ENCODE results near the gene ATXN7L2. TPM values are rescaled to one million over a fixed set of nuclear protein-coding genes. Genes with fewer than 3 reads are reported as not detected.

Gene ATXN7L2
- polyA plus RNA-seq, 2 of the 4 experiments (the other 2 are of a cell fraction): 0.97 to 2.2 TPM

GRCh38 chr1:109476825-109477224 is 6.9 kb upstream of the ATXN7L2 start:
- ChIA-PET CTCF (no interaction called here), POLR2A (no interaction called here)
- Histone ChIP-seq H3K4me1 (no peaks in the 10 kb centered on the region), H3K27ac (no peak overlapping the region), H3K9me3 (no peaks in the 10 kb centered on the region), H3K4me3 (no peak overlapping the region), H3K4me2 (no peak overlapping the region)
- TF ChIP-seq POLR2AphosphoS2 (conservative IDR thresholded peaks at IDR 0.05; ENCODE audit: low read length) (no peak), JUN (IDR thresholded peaks at IDR 0.05) (no peak), HDAC2 (IDR thresholded peaks at IDR 0.05) (no peak), ELK1 (IDR thresholded peaks at IDR 0.05; ENCODE audit: low read depth, low read length) (no peak), FOSL2 (IDR thresholded peaks at IDR 0.05) (no peak), FOSL2 (CRISPR knock-in tag; IDR thresholded peaks at IDR 0.05) (no peak), E2F6 (IDR thresholded peaks at IDR 0.05; ENCODE audit: borderline replicate concordance, low read depth) (no peak), KDM1A (IDR thresholded peaks at IDR 0.05; ENCODE audit: low read depth) (no peak), EHMT2 (IDR thresholded peaks at IDR 0.05; ENCODE audit: low read depth) (no peak), HOXA7 (CRISPR knock-in tag; IDR thresholded peaks at IDR 0.05) (no peak), JUNB (IDR thresholded peaks at IDR 0.05) (no peak), BCL3 (IDR thresholded peaks at IDR 0.05) (no peak), USF2 (IDR thresholded peaks at IDR 0.05) (no peak), FOSB (CRISPR knock-in tag; IDR thresholded peaks at IDR 0.05) (no peak), RNF2 (IDR thresholded peaks at IDR 0.05; ENCODE audit: borderline replicate concordance, low read depth) (no peak)
- DNase-seq (ENCODE audit: low read depth in 1 of 2, low spot score in 1 of 2): no peak
- no peak for ATAC-seq
- 59% methylated on average over 8 of the region's 8 CpGs for WGBS (ENCODE audit: missing lambda C conversion rate)
- no peak for FAIRE-seq

- Histone ChIP-seq H3K4me1 (no peaks in the 10 kb centered on the region), H3K9me3 (no peaks in the 10 kb centered on the region), H3K27ac (no peak overlapping the region), H3K4me3 (no peak overlapping the region), H3K4me2 (no peak overlapping the region)
- CTCF ChIA-PET: interaction anchor here (0.9 to 3.6 kb wide), 3 partner anchors 13 to 54 kb away, joined by 3 to 14 read pairs (median 12); no protein-coding TSS in a partner anchor
- FAIRE-seq (no peak), ATAC-seq (peak; percentile 44 to 77; a peak in 3 of 6 replicates), DNase-seq (ENCODE audit: low read depth in 1 of 2, low spot score in 1 of 2) (no peak)
- POLR2A ChIA-PET: no interaction called here
- WGBS (ENCODE audit: missing lambda C conversion rate): 29% methylated on average over 3 of the region's 6 CpGs
- no peak for TF ChIP-seq ZSCAN20 (CRISPR knock-in tag; IDR thresholded peaks at IDR 0.05)
- TF ChIP-seq PBX3 (IDR thresholded peaks at IDR 0.05): no peak
- 0 out of 2 replicates have a peak, but pooled peaks have one; percentile 16 for TF ChIP-seq POLR2A (IDR thresholded peaks at IDR 0.05; ENCODE audit: low read length)
- no peak for TF ChIP-seq GATA3 (IDR thresholded peaks at IDR 0.05; ENCODE audit: borderline replicate concordance)
Observed at GRCh38 chr1:109477821-109478220, 5.9 kb upstream of the ATXN7L2 start.

- CTCF ChIA-PET: interaction anchor here (0.6 to 3.6 kb wide), 7 partner anchors 9 to 53 kb away, joined by 3 to 14 read pairs (median 3); partner anchors contain the start of gene CYB561D1
- WGBS (ENCODE audit: missing lambda C conversion rate): 16% methylated on average over 6 of the region's 7 CpGs
- DNase-seq (ENCODE audit: low read depth in 1 of 2, low spot score in 1 of 2) (no peak), ATAC-seq (no peak), FAIRE-seq (no peak)
- H3K4me2 ChIP-seq: no peak overlapping the region
- no peak overlapping the region for H3K4me3 ChIP-seq
- no peaks in the 10 kb centered on the region for H3K9me3 ChIP-seq
- no peaks in the 10 kb centered on the region for H3K4me1 ChIP-seq
- TF ChIP-seq FOSB (CRISPR knock-in tag; IDR thresholded peaks at IDR 0.05) (no peak), TP53 (CRISPR knock-in tag; IDR thresholded peaks at IDR 0.05) (no peak), HOXB13 (CRISPR knock-in tag; IDR thresholded peaks at IDR 0.05; ENCODE audit: low read depth) (no peak), RCOR1 (IDR thresholded peaks at IDR 0.05; ENCODE audit: low read depth, low read length) (no peak), USF2 (IDR thresholded peaks at IDR 0.05) (no peak)
- TF ChIP-seq, protein P1, sequence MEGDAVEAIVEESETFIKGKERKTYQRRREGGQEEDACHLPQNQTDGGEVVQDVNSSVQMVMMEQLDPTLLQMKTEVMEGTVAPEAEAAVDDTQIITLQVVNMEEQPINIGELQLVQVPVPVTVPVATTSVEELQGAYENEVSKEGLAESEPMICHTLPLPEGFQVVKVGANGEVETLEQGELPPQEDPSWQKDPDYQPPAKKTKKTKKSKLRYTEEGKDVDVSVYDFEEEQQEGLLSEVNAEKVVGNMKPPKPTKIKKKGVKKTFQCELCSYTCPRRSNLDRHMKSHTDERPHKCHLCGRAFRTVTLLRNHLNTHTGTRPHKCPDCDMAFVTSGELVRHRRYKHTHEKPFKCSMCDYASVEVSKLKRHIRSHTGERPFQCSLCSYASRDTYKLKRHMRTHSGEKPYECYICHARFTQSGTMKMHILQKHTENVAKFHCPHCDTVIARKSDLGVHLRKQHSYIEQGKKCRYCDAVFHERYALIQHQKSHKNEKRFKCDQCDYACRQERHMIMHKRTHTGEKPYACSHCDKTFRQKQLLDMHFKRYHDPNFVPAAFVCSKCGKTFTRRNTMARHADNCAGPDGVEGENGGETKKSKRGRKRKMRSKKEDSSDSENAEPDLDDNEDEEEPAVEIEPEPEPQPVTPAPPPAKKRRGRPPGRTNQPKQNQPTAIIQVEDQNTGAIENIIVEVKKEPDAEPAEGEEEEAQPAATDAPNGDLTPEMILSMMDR (IDR thresholded peaks at IDR 0.05): no peak
- TF ChIP-seq, protein P2, sequence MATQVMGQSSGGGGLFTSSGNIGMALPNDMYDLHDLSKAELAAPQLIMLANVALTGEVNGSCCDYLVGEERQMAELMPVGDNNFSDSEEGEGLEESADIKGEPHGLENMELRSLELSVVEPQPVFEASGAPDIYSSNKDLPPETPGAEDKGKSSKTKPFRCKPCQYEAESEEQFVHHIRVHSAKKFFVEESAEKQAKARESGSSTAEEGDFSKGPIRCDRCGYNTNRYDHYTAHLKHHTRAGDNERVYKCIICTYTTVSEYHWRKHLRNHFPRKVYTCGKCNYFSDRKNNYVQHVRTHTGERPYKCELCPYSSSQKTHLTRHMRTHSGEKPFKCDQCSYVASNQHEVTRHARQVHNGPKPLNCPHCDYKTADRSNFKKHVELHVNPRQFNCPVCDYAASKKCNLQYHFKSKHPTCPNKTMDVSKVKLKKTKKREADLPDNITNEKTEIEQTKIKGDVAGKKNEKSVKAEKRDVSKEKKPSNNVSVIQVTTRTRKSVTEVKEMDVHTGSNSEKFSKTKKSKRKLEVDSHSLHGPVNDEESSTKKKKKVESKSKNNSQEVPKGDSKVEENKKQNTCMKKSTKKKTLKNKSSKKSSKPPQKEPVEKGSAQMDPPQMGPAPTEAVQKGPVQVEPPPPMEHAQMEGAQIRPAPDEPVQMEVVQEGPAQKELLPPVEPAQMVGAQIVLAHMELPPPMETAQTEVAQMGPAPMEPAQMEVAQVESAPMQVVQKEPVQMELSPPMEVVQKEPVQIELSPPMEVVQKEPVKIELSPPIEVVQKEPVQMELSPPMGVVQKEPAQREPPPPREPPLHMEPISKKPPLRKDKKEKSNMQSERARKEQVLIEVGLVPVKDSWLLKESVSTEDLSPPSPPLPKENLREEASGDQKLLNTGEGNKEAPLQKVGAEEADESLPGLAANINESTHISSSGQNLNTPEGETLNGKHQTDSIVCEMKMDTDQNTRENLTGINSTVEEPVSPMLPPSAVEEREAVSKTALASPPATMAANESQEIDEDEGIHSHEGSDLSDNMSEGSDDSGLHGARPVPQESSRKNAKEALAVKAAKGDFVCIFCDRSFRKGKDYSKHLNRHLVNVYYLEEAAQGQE (IDR thresholded peaks at IDR 0.05): peak; percentile 79
- POLR2A ChIA-PET: no interaction called here
- no peak overlapping the region for H3K27ac ChIP-seq
Observed at GRCh38 chr1:109478806-109479205, 4.9 kb upstream of the ATXN7L2 start.

Measured in A549 (cell line).